GM19035 (cell line): Measurements from ENCODE around the gene IGFBP6.

Source experiments
- ATAC-seq: cut with Tn5 transposase; IDR thresholded peaks from one replicate; pipeline ENCODE4 v1.9.1; 2021; ENCODE audit not compliant: unreplicated experiment

IGFBP6 gene

GRCh38 chr12:53115891-53116648 is 18.6 kb downstream of the IGFBP6 start:
- no peak for ATAC-seq

- ATAC-seq = no peak
Observed at GRCh38 chr12:53118751-53119300, 21.4 kb downstream of the IGFBP6 start.

GRCh38 chr12:53120685-53121525 is 23.4 kb downstream of the IGFBP6 start:
- no peak for ATAC-seq

- no peak for ATAC-seq
Observed at GRCh38 chr12:53122961-53123468, 25.5 kb downstream of the IGFBP6 start.

- no peak for ATAC-seq
Observed at GRCh38 chr12:53123578-53124351, 26.3 kb downstream of the IGFBP6 start.

- ATAC-seq = no peak
Observed at GRCh38 chr12:53124352-53124723, 26.9 kb downstream of the IGFBP6 start.

- no peak for ATAC-seq
Observed at GRCh38 chr12:53127169-53127568, 29.7 kb downstream of the IGFBP6 start.

GRCh38 chr12:53128780-53129569 is 31.5 kb downstream of the IGFBP6 start:
- ATAC-seq = no peak

- ATAC-seq = no peak
Observed at GRCh38 chr12:53131844-53132243, 34.4 kb downstream of the IGFBP6 start.

GRCh38 chr12:53133722-53134121 is 36.3 kb downstream of the IGFBP6 start:
- ATAC-seq = no peak

GRCh38 chr12:53143355-53143754 is 45.9 kb downstream of the IGFBP6 start:
- ATAC-seq = no peak

GRCh38 chr12:53145383-53146260 is 48.2 kb downstream of the IGFBP6 start:
- ATAC-seq = no peak

GRCh38 chr12:53147181-53147580 is 49.7 kb downstream of the IGFBP6 start:
- no peak for ATAC-seq

- ATAC-seq = no peak
Observed at GRCh38 chr12:53147653-53148052, 50.2 kb downstream of the IGFBP6 start.

GRCh38 chr12:53151039-53151438 is 53.6 kb downstream of the IGFBP6 start:
- ATAC-seq = no peak
